Ureter (tissue), 1 donor: ENCODE measurements around the gene P2RX3. TPM values are rescaled to one million over a fixed set of nuclear protein-coding genes. Genes with fewer than 3 reads are reported as not detected.
"Not testable (repeated sequence)": the region's sequence is repeated elsewhere in the genome, so short reads cannot be mapped to it uniquely, and the experiment has no call there.

ENCODE experiments used
- DNase-seq: peaks from one replicate; pipeline ENCODE4 v3.0.0-alpha.2; 2020; ENCODE audit warnings: low spot score
- total RNA-seq: library from RNA; stranded (reverse); gene quantifications from one replicate; pipeline ENCODE4 v1.2.4, GENCODE V29; 2023
- donor health status: DM: yes; HTN: yes; CAD: no.

Gene P2RX3
- total RNA-seq, 1 donor from 2014 or later: 0.99 TPM

- DNase-seq: no peak
Observed at GRCh38 chr11:57348636-57349313, 10.6 kb downstream of the P2RX3 start.

GRCh38 chr11:57349491-57350274, 11.5 kb downstream of the P2RX3 start:
- DNase-seq: peak; percentile 69

- DNase-seq: no peak
Observed at GRCh38 chr11:57353036-57353435, 14.9 kb downstream of the P2RX3 start.

GRCh38 chr11:57353446-57353845, 15.3 kb downstream of the P2RX3 start:
- DNase-seq: no peak

- DNase-seq: no peak
Observed at GRCh38 chr11:57353852-57354251, 15.7 kb downstream of the P2RX3 start.

- DNase-seq: no peak
Observed at GRCh38 chr11:57354699-57355098, 16.5 kb downstream of the P2RX3 start.

GRCh38 chr11:57356268-57356667, 18.1 kb downstream of the P2RX3 start:
- DNase-seq: no peak

- no peak for DNase-seq
Observed at GRCh38 chr11:57357310-57357709, 19.2 kb downstream of the P2RX3 start.

- no peak for DNase-seq
Observed at GRCh38 chr11:57357856-57358255, 19.7 kb downstream of the P2RX3 start.

GRCh38 chr11:57358543-57358961, 20.4 kb downstream of the P2RX3 start:
- no peak for DNase-seq

- DNase-seq: no peak
Observed at GRCh38 chr11:57358991-57359390, 20.8 kb downstream of the P2RX3 start.

- DNase-seq: no peak
Observed at GRCh38 chr11:57359396-57359795, 21.2 kb downstream of the P2RX3 start.

- no peak for DNase-seq
Observed at GRCh38 chr11:57359896-57360690, 21.9 kb downstream of the P2RX3 start.

- no peak for DNase-seq
Observed at GRCh38 chr11:57360991-57361390, 22.8 kb downstream of the P2RX3 start.

- not testable (repeated sequence) for DNase-seq
Observed at GRCh38 chr11:57361420-57361819, 23.3 kb downstream of the P2RX3 start.

GRCh38 chr11:57361926-57362325, 23.8 kb downstream of the P2RX3 start:
- DNase-seq: no peak

GRCh38 chr11:57363131-57364080, 25.3 kb downstream of the P2RX3 start:
- DNase-seq: no peak

- DNase-seq: no peak
Observed at GRCh38 chr11:57364851-57365660, 26.9 kb downstream of the P2RX3 start.

GRCh38 chr11:57368106-57368844, 30.1 kb downstream of the P2RX3 start:
- DNase-seq: no peak

- DNase-seq: no peak
Observed at GRCh38 chr11:57368845-57369232, 30.7 kb downstream of the P2RX3 start.
